A549 (cell line): ENCODE data around the gene RNF144A.

ENCODE experiments used
- BHLHE40 ChIP-seq: IDR thresholded peaks from 2 replicates; pipeline ENCODE4 v1.6.1; 2012; ENCODE audit warnings: low read depth, low read length, inconsistent platforms
- CBX8 ChIP-seq: fragments of 200-600 bp; sonication (generic); IDR thresholded peaks from 2 replicates; pipeline ENCODE4 v1.6.1; 2016
- CTCF ChIP-seq: fragments of >200 bp; sonication (Bioruptor Twin); formaldehyde crosslinking; IDR thresholded peaks from 3 replicates; pipeline ENCODE4 v1.5.1; 2016
- EP300 ChIP-seq, 2 experiments: fragments of >200 bp; sonication (Bioruptor Twin); formaldehyde crosslinking; IDR thresholded peaks; 2 replicates in 1 of 2; 3 replicates in 1 of 2; pipeline ENCODE4 v1.6.1; 2016 to 2017
- FOSL2 ChIP-seq, 2 experiments: fragments of 450-650 bp in 1 of 2; fragments of >200 bp in 1 of 2; sonication (Bioruptor Twin) in 1 of 2; formaldehyde crosslinking; IDR thresholded peaks; 2 replicates each; pipeline versions ENCODE4 v1.5.0 to v1.6.1; 2016 to 2020; ENCODE audit warnings: mild to moderate bottlenecking in 1 of 2, moderate library complexity in 1 of 2
- HDAC2 ChIP-seq: fragments of 200-600 bp; sonication (generic); IDR thresholded peaks from 2 replicates; pipeline ENCODE4 v1.6.1; 2016
- JUN ChIP-seq, 2 experiments: fragments of >200 bp; sonication (Bioruptor Twin); formaldehyde crosslinking; IDR thresholded peaks; 2 replicates in 1 of 2; 3 replicates in 1 of 2; pipeline ENCODE4 v1.6.1; 2016 to 2017
- MAX ChIP-seq: IDR thresholded peaks from 2 replicates; pipeline ENCODE4 v1.6.1; 2012
- MAZ ChIP-seq: fragments of 150-350 bp; IDR thresholded peaks from 2 replicates; pipeline ENCODE4 v1.6.1; 2014; ENCODE audit warnings: antibody characterized with exemption, low read depth, low read length, borderline replicate concordance
- POLR2A ChIP-seq: IDR thresholded peaks from 2 replicates; pipeline ENCODE4 v1.6.1; 2012; ENCODE audit warnings: mild to moderate bottlenecking, low read length
- SMC3 ChIP-seq: fragments of >200 bp; sonication (Bioruptor Twin); formaldehyde crosslinking; IDR thresholded peaks from 3 replicates; pipeline ENCODE4 v1.6.1; 2018; ENCODE audit warnings: inconsistent platforms

- TF ChIP-seq EP300 (IDR thresholded peaks at IDR 0.05) = no peak
- TF ChIP-seq CTCF = no peak
- no peak for TF ChIP-seq MAX
- no peak for TF ChIP-seq POLR2A
- no peak for TF ChIP-seq BHLHE40
- no peak for TF ChIP-seq FOSL2 (IDR thresholded peaks at IDR 0.05)
- TF ChIP-seq FOSL2 (CRISPR knock-in tag; IDR thresholded peaks at IDR 0.05) = no peak
- TF ChIP-seq HDAC2 = no peak
- no peak; a peak in 1 of 5 replicates for TF ChIP-seq JUN (IDR thresholded peaks at IDR 0.05)
- TF ChIP-seq CBX8 = no peak
- no peak for TF ChIP-seq SMC3
- no peak for TF ChIP-seq MAZ
Observed at GRCh38 chr2:6917761-6918421, 679 bp downstream of the RNF144A start.
